ENCODE results near the gene MYCBP.
"Not testable (repeated sequence)": the region's sequence is repeated elsewhere in the genome, so short reads cannot be mapped to it uniquely, and the experiment has no call there.

Gene MYCBP

GRCh38 chr1:38873027-38873969, at the start of gene MYCBP:
Gene MYCBP, minus strand, starts transcription at chr1:38873348. Its CDS starts 43 bp downstream, at chr1:38873305.
- peak within 1 kb of the TSS; percentile 81 for H3K4me3 Mint-ChIP-seq
- ATAC-seq (peak; percentile 99), DNase-seq (ENCODE audit: low spot score in 2 of 2) (peak; percentile 96 to 99)
- peaks cover 43% of the 10 kb centered on the region for H3K36me3 Mint-ChIP-seq
- no peaks in the 10 kb centered on the region for H3K9me3 Mint-ChIP-seq
- H3K27ac Mint-ChIP-seq, result peak within 1 kb of the TSS; percentile 76
- H3K4me1 Mint-ChIP-seq, result peaks cover 28% of the 10 kb centered on the region

- Mint-ChIP-seq H3K4me3 (no peak overlapping the region), H3K27ac (no peak overlapping the region), H3K4me1 (peaks cover 12% of the 10 kb centered on the region), H3K9me3 (no peaks in the 10 kb centered on the region), H3K36me3 (no peaks in the 10 kb centered on the region)
- DNase-seq (ENCODE audit: low spot score in 2 of 2) (no peak), ATAC-seq (no peak)
These were observed 46.0 kb upstream of the MYCBP start for GRCh38 chr1:38919130-38919529.

- Mint-ChIP-seq H3K4me1 (peaks cover 12% of the 10 kb centered on the region), H3K4me3 (no peak overlapping the region), H3K27ac (no peak overlapping the region), H3K36me3 (no peaks in the 10 kb centered on the region), H3K9me3 (no peaks in the 10 kb centered on the region)
- DNase-seq (ENCODE audit: low spot score in 2 of 2) (no peak), ATAC-seq (no peak)
These were observed 45.4 kb upstream of the MYCBP start for GRCh38 chr1:38918568-38918967.

- no peak for DNase-seq (ENCODE audit: low spot score in 2 of 2)
- Mint-ChIP-seq H3K4me1 (peaks cover 12% of the 10 kb centered on the region), H3K36me3 (no peaks in the 10 kb centered on the region), H3K4me3 (no peak overlapping the region), H3K9me3 (no peaks in the 10 kb centered on the region), H3K27ac (no peak overlapping the region)
- no peak for ATAC-seq
These were observed 44.6 kb upstream of the MYCBP start for GRCh38 chr1:38917772-38918171.

GRCh38 chr1:38917337-38917736, 44.2 kb upstream of the MYCBP start:
- Mint-ChIP-seq H3K4me3 (no peak overlapping the region), H3K9me3 (no peaks in the 10 kb centered on the region), H3K36me3 (no peaks in the 10 kb centered on the region), H3K27ac (no peak overlapping the region), H3K4me1 (peaks cover 12% of the 10 kb centered on the region)
- no peak for DNase-seq (ENCODE audit: low spot score in 2 of 2)
- no peak for ATAC-seq

GRCh38 chr1:38915352-38915948, 42.3 kb upstream of the MYCBP start:
- Mint-ChIP-seq H3K4me3 (no peak overlapping the region), H3K27ac (no peak overlapping the region), H3K4me1 (peaks cover 12% of the 10 kb centered on the region), H3K36me3 (no peaks in the 10 kb centered on the region), H3K9me3 (no peaks in the 10 kb centered on the region)
- no peak for DNase-seq (ENCODE audit: low spot score in 2 of 2)
- ATAC-seq, result peak; percentile 86

GRCh38 chr1:38914908-38915307, 41.8 kb upstream of the MYCBP start:
- not testable (repeated sequence) for H3K4me3 Mint-ChIP-seq; ATAC-seq; DNase-seq (ENCODE audit: low spot score in 2 of 2); H3K27ac Mint-ChIP-seq; H3K9me3 Mint-ChIP-seq; H3K36me3 Mint-ChIP-seq
- H3K4me1 Mint-ChIP-seq, result peaks cover 12% of the 10 kb centered on the region

- peaks cover 3% of the 10 kb centered on the region for H3K9me3 Mint-ChIP-seq
- DNase-seq (ENCODE audit: low spot score in 2 of 2) (no peak), ATAC-seq (no peak)
- H3K4me1 Mint-ChIP-seq, result no peaks in the 10 kb centered on the region
- no peak overlapping the region for H3K27ac Mint-ChIP-seq
- H3K36me3 Mint-ChIP-seq, result no peaks in the 10 kb centered on the region
- H3K4me3 Mint-ChIP-seq, result no peak overlapping the region
These were observed 35.7 kb upstream of the MYCBP start for GRCh38 chr1:38908821-38909220.

- DNase-seq (ENCODE audit: low spot score in 2 of 2), result no peak
- Mint-ChIP-seq H3K9me3 (peaks cover 3% of the 10 kb centered on the region), H3K27ac (no peak overlapping the region), H3K36me3 (no peaks in the 10 kb centered on the region), H3K4me3 (no peak overlapping the region), H3K4me1 (no peaks in the 10 kb centered on the region)
- no peak for ATAC-seq
These were observed 32.8 kb upstream of the MYCBP start for GRCh38 chr1:38905985-38906384.

GRCh38 chr1:38899560-38899959, 26.4 kb upstream of the MYCBP start:
- Mint-ChIP-seq H3K36me3 (no peaks in the 10 kb centered on the region), H3K9me3 (no peaks in the 10 kb centered on the region), H3K4me1 (no peaks in the 10 kb centered on the region), H3K4me3 (no peak overlapping the region), H3K27ac (no peak overlapping the region)
- no peak for DNase-seq (ENCODE audit: low spot score in 2 of 2)
- ATAC-seq, result no peak

- no peaks in the 10 kb centered on the region for H3K36me3 Mint-ChIP-seq
- no peak for ATAC-seq
- no peak overlapping the region for H3K4me3 Mint-ChIP-seq
- no peaks in the 10 kb centered on the region for H3K4me1 Mint-ChIP-seq
- no peaks in the 10 kb centered on the region for H3K9me3 Mint-ChIP-seq
- H3K27ac Mint-ChIP-seq, result no peak overlapping the region
- DNase-seq (ENCODE audit: low spot score in 2 of 2), result no peak
These were observed 25.6 kb upstream of the MYCBP start for GRCh38 chr1:38898653-38899230.

- no peak overlapping the region for H3K4me3 Mint-ChIP-seq
- no peak for DNase-seq (ENCODE audit: low spot score in 2 of 2)
- no peaks in the 10 kb centered on the region for H3K9me3 Mint-ChIP-seq
- H3K27ac Mint-ChIP-seq, result no peak overlapping the region
- ATAC-seq, result no peak
- H3K36me3 Mint-ChIP-seq, result no peaks in the 10 kb centered on the region
- no peaks in the 10 kb centered on the region for H3K4me1 Mint-ChIP-seq
These were observed 23.0 kb upstream of the MYCBP start for GRCh38 chr1:38896169-38896568.

- no peak overlapping the region for H3K27ac Mint-ChIP-seq
- ATAC-seq, result no peak
These were observed 19.8 kb upstream of the MYCBP start for GRCh38 chr1:38892976-38893375.

GRCh38 chr1:38891753-38892152, 18.6 kb upstream of the MYCBP start:
- Mint-ChIP-seq H3K36me3 (no peaks in the 10 kb centered on the region), H3K4me3 (no peak overlapping the region), H3K27ac (no peak overlapping the region), H3K4me1 (no peaks in the 10 kb centered on the region), H3K9me3 (no peaks in the 10 kb centered on the region)
- DNase-seq (ENCODE audit: low spot score in 2 of 2) (no peak), ATAC-seq (no peak)

More at GRCh38 chr1:38892976-38893375, 19.8 kb upstream of the MYCBP start:
- no peak overlapping the region for H3K4me3 Mint-ChIP-seq
- no peak for DNase-seq (ENCODE audit: low spot score in 2 of 2)
- no peaks in the 10 kb centered on the region for H3K9me3 Mint-ChIP-seq
- H3K36me3 Mint-ChIP-seq, result no peaks in the 10 kb centered on the region
- no peaks in the 10 kb centered on the region for H3K4me1 Mint-ChIP-seq

- no peaks in the 10 kb centered on the region for H3K9me3 Mint-ChIP-seq
- no peaks in the 10 kb centered on the region for H3K36me3 Mint-ChIP-seq
- no peak overlapping the region for H3K27ac Mint-ChIP-seq
- ATAC-seq (no peak), DNase-seq (ENCODE audit: low spot score in 2 of 2) (no peak)
- H3K4me1 Mint-ChIP-seq, result no peaks in the 10 kb centered on the region
- no peak overlapping the region for H3K4me3 Mint-ChIP-seq
These were observed 16.4 kb upstream of the MYCBP start for GRCh38 chr1:38889589-38889988.
